GM15510 (cell line): ENCODE data around the gene CMKLR1.

Experiments
- POLR2A ChIP-seq: IDR thresholded peaks from 3 replicates; pipeline ENCODE4 v1.6.1; 2011; ENCODE audit warnings: borderline replicate concordance; ENCODE audit not compliant: insufficient read length; ENCODE audit errors: extremely low read depth

The CMKLR1 gene, protein sequence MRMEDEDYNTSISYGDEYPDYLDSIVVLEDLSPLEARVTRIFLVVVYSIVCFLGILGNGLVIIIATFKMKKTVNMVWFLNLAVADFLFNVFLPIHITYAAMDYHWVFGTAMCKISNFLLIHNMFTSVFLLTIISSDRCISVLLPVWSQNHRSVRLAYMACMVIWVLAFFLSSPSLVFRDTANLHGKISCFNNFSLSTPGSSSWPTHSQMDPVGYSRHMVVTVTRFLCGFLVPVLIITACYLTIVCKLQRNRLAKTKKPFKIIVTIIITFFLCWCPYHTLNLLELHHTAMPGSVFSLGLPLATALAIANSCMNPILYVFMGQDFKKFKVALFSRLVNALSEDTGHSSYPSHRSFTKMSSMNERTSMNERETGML

DNA sequence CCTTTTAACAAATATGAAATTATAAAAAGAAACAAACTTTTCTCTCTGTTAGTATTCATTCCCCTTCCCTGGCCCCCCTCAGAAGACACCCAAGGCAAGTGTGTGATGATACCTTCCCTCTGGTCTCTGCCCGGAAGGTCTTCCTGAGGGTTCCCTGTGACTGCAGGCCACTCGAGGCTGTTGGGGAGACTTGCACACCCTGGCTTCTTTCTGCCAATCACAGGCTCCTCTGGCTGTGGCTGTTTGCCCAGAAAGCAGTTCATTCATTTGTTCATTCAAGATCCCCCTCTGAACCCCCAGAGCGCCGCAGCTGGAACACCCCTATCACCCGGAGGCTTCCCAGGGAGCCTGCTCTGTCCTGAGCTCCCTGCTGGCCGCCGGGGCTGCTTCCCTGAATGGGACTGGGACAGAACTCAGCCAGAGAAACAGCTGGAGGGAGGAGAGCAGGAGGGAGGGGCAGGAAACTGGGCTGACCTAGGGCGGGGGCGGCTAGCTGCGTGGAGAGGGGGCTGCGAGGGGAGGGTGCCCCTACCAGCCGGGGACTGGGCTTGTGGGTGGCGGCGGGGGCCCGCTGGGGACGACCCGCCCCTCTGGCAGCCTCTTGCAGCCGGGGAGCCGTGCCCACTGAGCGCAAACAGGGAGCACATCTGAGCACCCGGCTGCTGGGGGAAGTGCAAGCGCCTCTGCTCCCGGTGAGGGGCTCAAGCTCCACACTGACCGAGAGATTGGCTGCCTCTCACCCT is at the start of gene CMKLR1:
Gene CMKLR1, minus strand, starts transcription at position 397 of the 743 bp plus-strand sequence. CDS start 45,720 bp downstream, outside the sequence.
- TF ChIP-seq POLR2A: no peak

DNA sequence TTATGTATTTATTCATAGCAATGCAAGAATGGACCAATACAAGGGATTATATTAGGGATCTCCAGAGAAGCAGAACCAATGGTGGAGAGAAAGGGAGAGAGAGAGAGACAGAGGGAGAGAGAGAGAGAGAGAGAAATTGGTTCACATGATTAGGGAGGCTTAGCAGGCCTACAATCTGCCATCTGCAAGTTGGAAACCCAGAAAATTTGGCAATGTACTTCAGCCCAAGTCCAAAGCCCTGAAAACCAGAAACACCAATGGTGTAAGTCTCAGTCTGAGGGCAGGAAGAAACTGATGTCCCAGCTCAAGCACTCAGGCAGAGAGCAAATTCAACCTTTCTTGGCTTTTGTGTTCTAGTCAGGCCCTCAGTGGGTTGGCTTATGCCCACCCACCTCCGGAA is 48.7 kb upstream of the CMKLR1 start:
- no peak for TF ChIP-seq POLR2A

DNA sequence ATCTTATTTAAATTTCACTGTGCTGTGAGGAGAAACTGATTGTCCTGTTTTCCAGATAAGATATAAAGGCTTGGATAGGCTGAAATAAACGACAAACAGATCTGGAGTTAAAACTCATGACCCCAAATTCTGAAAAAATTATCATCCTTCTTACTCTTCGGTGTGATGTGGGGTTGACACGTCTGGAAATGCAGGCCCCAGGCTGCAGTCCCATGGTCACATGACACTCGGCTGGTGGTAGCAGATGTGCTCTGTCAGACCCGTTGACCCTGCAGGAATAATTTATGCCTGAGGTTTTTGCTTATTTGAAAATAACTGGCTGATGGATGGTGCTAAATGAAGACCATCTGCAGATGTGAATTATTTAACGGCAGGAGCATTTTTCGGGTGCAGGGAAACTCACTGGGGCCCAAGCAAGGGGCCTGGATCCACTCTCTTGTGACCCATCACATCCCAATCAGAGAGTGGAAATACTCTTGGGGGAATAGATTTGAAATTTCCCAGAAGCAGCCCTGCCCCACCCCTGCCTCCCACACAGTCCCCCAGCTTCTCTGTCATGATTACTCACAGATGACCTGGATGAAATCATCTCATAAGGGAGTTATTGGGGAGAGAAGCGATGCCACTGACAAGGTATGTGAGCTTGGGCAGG is 47.7 kb upstream of the CMKLR1 start:
- no peak for TF ChIP-seq POLR2A

GRCh38 chr12:108382437-108382801 is 43.3 kb upstream of the CMKLR1 start:
- TF ChIP-seq POLR2A: no peak

DNA sequence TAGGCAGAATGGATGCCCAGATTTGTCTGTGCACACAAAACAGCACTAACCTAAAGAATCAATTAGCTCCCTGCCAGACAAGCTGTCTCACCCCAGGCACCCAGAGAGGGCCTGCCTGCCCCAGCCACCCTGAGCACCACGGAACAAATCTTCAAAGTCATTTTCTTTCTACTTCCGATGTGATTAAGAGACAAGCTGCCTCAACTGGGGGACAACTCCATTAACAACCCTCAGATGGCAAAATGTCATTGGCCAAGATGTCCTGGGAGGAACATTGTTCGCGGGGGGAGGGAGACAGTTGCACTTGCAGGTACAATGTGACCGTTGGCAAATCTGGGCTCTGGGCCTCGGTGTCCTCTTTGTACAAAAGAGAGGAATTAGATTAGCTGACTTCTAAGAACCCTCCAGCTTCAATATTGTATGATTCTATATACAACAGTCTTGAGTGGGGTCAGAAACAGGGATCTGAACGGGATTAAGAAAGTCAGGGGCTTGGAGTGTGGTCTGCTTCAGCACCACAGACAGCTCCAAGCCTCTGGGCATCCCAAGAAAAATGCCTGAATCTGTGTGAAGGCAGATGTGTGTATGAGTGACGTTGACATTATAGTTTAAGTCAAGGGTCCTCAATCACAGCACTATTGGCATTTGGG is 42.8 kb upstream of the CMKLR1 start:
- TF ChIP-seq POLR2A: no peak

- TF ChIP-seq POLR2A: no peak
Observed at GRCh38 chr12:108380382-108380781, 41.3 kb upstream of the CMKLR1 start.

- TF ChIP-seq POLR2A: no peak
Observed at GRCh38 chr12:108379823-108380222, 40.7 kb upstream of the CMKLR1 start.

DNA sequence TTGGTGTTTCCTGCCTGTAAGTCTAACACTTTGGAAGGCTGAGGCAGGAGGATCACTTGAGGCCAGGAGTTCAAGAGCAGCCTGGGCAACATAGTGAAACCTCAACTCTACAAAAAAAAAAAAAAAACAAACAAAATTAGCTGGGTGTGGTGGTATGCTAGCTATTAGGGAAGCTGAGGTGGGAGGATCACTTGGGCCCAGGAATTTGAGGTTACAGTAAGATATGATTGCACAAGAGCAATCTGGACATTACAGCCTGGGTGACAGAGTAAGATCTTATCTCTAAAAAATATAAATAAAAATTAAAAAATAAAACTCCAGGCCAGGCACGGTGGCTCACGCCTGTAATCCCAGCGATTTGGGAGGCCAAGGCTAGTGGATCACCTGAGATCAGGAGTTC is 39.8 kb upstream of the CMKLR1 start:
- no peak for TF ChIP-seq POLR2A

DNA sequence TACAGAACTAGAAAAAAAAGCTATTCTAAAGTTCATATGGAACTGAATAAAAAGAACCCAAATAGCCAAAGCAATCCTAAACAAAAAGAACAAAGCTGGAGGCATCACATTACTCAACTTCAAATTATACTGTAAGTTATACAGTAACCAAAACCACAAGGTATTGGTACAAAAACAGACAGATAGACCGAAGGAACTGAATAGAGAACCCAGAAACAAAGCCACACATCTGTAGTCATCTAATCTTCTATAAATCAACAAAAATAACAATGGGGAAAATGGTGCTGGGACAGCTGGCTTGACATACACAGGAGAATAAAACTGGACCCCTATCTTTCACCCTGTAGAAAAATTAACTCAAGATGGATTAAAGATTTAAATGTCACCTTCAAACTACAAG is 38.1 kb upstream of the CMKLR1 start:
- TF ChIP-seq POLR2A: no peak

GRCh38 chr12:108375986-108376663 is 37.0 kb upstream of the CMKLR1 start:
- TF ChIP-seq POLR2A: no peak

DNA sequence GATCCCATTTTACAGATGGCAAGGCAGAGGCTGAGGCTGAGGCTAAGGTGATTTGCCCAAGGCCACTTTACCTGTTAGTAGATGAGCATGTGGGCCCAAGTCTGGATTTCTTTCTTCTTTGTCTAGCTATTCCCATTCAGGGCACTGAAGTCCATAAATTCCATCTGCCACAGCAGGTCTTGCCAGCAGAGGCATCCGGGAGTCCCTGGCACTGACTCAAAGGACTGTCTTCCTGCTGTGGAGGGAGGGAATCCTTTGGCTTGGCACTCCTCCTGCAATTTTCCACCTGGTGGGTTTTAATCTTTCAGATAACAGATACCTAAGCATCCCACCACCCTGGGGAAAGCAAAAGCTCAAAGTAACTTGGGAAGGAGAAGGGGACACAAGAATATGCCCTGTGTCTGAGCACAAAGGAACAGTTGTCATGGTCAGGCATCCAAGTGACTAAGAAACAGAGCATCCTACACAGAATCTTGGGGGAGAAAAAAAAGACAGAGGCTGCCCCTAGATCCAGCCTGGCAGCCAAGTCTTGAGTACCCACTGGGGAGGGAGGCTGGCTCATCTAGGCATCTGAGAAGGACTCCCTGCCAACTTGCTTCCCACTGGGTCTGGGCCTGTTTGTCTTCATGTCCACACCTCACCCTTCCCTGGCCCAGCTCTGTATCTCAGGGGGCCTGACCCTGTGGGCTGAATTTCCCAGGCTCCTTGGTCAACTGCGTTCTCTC is 35.6 kb upstream of the CMKLR1 start:
- no peak for TF ChIP-seq POLR2A

GRCh38 chr12:108373111-108373510 is 34.0 kb upstream of the CMKLR1 start:
- TF ChIP-seq POLR2A: no peak

- TF ChIP-seq POLR2A: no peak
Observed at GRCh38 chr12:108371801-108372344, 32.8 kb upstream of the CMKLR1 start.
